Gastroesophageal sphincter (tissue), 4 donors: ENCODE data around the gene SSTR3. TPM values are rescaled to one million over a fixed set of nuclear protein-coding genes. Genes with fewer than 3 reads are reported as not detected.

ENCODE experiments used
- ATAC-seq: fragments of 150-250 bp; one replicate; pipeline ENCODE4 v1.9.1; 2016; ENCODE audit warnings: mild to moderate bottlenecking, moderate library complexity
- H3K27ac ChIP-seq, 4 donors: fragments of 200-600 bp; sonication (generic) in 3 of 4; 1 replicate in 3 of 4; 2 replicates in 1 of 4; pipeline ENCODE4 v1.5.1; 2016 to 2019
- H3K27me3 ChIP-seq: fragments of 200-600 bp; sonication (generic); one replicate; pipeline ENCODE4 v1.5.1; 2019
- H3K36me3 ChIP-seq, 2 donors: fragments of 200-600 bp; sonication (generic); one replicate each; pipeline ENCODE4 v1.5.1; 2019; ENCODE audit warnings: control low read depth in 1 of 2
- H3K4me1 ChIP-seq, 3 donors: fragments of 200-600 bp; sonication (generic); 1 replicate in 2 of 3; 2 replicates in 1 of 3; pipeline ENCODE4 v1.5.1; 2016 to 2019; ENCODE audit warnings: control low read depth in 2 of 3
- H3K4me3 ChIP-seq, 2 donors: fragments of 200-600 bp; sonication (generic); one replicate each; pipeline ENCODE4 v1.5.1; 2019; ENCODE audit warnings: mild to moderate bottlenecking in 1 of 2, moderate library complexity in 1 of 2
- H3K9me3 ChIP-seq, 3 donors: fragments of 200-600 bp; sonication (generic); one replicate each; pipeline ENCODE4 v1.5.1; 2017 to 2019; ENCODE audit warnings: control low read depth in 2 of 3
- EP300 ChIP-seq: sonication (generic); formaldehyde crosslinking; IDR thresholded peaks from one replicate; pipeline ENCODE4 v1.6.1; 2017; ENCODE audit warnings: antibody characterized with exemption, mild to moderate bottlenecking
- POLR2A ChIP-seq, 2 donors: fragments of 450-650 bp; IDR thresholded peaks; one replicate each; pipeline ENCODE4 v1.6.1; 2017; ENCODE audit warnings: antibody characterized with exemption in 2 of 2, mild to moderate bottlenecking in 2 of 2, moderate library complexity in 1 of 2
- POLR2AphosphoS5 ChIP-seq: sonication (generic); formaldehyde crosslinking; IDR thresholded peaks from one replicate; pipeline ENCODE4 v1.6.1; 2017; ENCODE audit warnings: antibody characterized with exemption
- WGBS, 2 donors: methylation state at CpG; one replicate each; pipeline ENCODE4 v1.1.5; 2018; ENCODE audit warnings: low coverage in 1 of 2; 5-methylcytosine and 5-hydroxymethylcytosine counted together
- total RNA-seq, 4 donors: library from RNA; depleted of rRNA; stranded (reverse); fragments of >200 nt; gene quantifications; one replicate each; pipeline ENCODE4 v1.1.0, GENCODE V29; 2016
- TF ChIP-seq, protein P1 (sequence below), 4 experiments: fragments of 200-600 bp in 2 of 4; fragments of 450-650 bp in 2 of 4; sonication (generic) in 1 of 4; IDR thresholded peaks; one replicate each; pipeline ENCODE4 v1.5.1; 2017 to 2019; ENCODE audit warnings: antibody characterized with exemption in 4 of 4, mild to moderate bottlenecking in 2 of 4, moderate library complexity in 2 of 4

Gene SSTR3
- total RNA-seq, 4 donors from 2014 or later: not detected

DNA sequence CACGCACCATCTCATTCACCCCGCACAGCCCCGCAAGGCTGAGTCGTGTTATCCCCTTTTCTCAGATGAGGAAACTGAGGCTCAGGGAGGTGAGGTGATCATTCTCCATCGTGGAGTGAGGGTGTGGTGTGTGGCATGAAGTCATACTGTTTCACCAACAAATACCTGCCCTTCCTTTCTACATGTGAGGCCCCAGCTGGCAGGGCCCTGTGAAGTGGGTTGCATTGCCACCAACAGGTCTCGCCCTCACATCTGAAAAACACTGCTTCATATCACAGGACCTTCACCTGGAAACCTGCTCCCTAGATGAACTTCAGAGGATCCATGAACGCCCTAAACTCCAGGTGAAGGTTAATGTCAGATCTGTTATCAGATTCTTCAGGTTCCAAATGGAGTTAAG is 4.3 kb downstream of the SSTR3 start:
- Histone ChIP-seq H3K36me3 (no peaks in the 10 kb centered on the region), H3K4me1 (peaks cover 0 to 4% (median 0%) of the 10 kb centered on the region in 3 donors), H3K27ac (no peak overlapping the region), H3K27me3 (peaks cover 28% of the 10 kb centered on the region), H3K9me3 (no peaks in the 10 kb centered on the region), H3K4me3 (no peak overlapping the region)
- TF ChIP-seq POLR2AphosphoS5 (no peak), POLR2A (IDR thresholded peaks at IDR 0.05) (no peak), EP300 (no peak)
- TF ChIP-seq, protein P1, sequence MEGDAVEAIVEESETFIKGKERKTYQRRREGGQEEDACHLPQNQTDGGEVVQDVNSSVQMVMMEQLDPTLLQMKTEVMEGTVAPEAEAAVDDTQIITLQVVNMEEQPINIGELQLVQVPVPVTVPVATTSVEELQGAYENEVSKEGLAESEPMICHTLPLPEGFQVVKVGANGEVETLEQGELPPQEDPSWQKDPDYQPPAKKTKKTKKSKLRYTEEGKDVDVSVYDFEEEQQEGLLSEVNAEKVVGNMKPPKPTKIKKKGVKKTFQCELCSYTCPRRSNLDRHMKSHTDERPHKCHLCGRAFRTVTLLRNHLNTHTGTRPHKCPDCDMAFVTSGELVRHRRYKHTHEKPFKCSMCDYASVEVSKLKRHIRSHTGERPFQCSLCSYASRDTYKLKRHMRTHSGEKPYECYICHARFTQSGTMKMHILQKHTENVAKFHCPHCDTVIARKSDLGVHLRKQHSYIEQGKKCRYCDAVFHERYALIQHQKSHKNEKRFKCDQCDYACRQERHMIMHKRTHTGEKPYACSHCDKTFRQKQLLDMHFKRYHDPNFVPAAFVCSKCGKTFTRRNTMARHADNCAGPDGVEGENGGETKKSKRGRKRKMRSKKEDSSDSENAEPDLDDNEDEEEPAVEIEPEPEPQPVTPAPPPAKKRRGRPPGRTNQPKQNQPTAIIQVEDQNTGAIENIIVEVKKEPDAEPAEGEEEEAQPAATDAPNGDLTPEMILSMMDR (IDR thresholded peaks at IDR 0.05): no peak
- 90 to 92% methylated on average over 2 of the region's 7 CpGs for WGBS, 2 donors
- no peak for ATAC-seq

DNA sequence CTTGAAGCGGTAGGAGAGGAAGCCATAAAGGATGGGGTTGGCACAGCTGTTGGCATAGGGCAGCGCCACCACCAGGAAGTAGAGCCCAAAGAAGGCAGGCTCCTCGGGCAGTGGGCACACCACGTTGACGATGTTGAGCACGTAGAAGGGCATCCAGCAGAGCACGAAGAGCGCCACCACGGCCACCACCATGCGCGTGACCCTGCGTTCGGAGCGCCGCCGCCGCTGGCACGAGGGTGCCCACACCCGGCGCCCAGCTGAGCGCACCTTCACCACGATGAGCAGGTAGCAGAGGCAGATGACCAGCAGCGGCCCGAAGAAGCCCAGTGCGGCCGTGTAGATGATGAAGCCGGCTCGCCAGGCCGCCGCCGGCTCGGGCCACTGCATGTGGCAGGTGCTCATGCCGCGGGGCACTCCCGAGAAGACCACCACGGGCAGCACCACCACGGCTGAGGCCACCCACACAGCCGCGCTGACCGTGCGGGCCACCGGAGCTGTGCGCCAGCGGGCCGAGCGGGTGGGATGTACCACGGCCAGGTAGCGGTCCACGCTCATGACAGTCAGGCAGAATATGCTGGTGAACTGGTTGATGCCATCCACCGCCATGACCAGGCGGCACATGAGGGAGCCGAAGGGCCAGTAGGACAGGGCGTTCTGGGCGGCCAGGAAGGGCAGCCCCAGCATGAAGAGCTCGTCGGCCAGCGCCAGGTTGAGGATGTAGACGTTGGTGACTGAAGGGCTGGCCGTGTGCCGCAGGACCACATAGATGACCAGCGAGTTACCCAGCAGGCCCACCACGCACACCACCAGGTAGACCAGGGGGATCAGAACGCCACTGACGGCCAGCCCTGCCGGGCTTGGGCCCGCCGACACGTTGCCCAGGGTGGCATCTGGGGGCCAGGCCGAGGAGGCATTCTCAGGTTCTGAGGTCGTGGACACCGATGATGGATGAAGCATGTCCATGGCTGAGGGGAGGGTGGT is 5.1 kb downstream of the SSTR3 start:
- WGBS, 2 donors: 90 to 91% methylated on average over 13 of the region's 71 CpGs
- no peaks in the 10 kb centered on the region for H3K4me1 ChIP-seq
- no peaks in the 10 kb centered on the region for H3K36me3 ChIP-seq
- H3K27me3 ChIP-seq: peaks cover 21% of the 10 kb centered on the region
- ATAC-seq: no peak
- no peaks in the 10 kb centered on the region for H3K9me3 ChIP-seq
- H3K4me3 ChIP-seq: no peak overlapping the region
- no peak overlapping the region for H3K27ac ChIP-seq
- TF ChIP-seq, protein P1 (IDR thresholded peaks at IDR 0.05): no peak
- TF ChIP-seq EP300: no peak
- TF ChIP-seq POLR2A (IDR thresholded peaks at IDR 0.05): no peak
- no peak for TF ChIP-seq POLR2AphosphoS5

- H3K4me3 ChIP-seq: no peak overlapping the region
- H3K27me3 ChIP-seq: peaks cover 13% of the 10 kb centered on the region
- no peaks in the 10 kb centered on the region for H3K9me3 ChIP-seq
- ATAC-seq: no peak
- 100% methylated on average over 1 of the region's 16 CpGs; no CpG with 5 or more reads in 1 of the 2 donors for WGBS, 2 donors
- H3K36me3 ChIP-seq: no peaks in the 10 kb centered on the region
- no peaks in the 10 kb centered on the region for H3K4me1 ChIP-seq
- no peak overlapping the region for H3K27ac ChIP-seq
- TF ChIP-seq, protein P1 (IDR thresholded peaks at IDR 0.05): no peak
- TF ChIP-seq POLR2A (IDR thresholded peaks at IDR 0.05): no peak
- no peak for TF ChIP-seq POLR2AphosphoS5
- no peak for TF ChIP-seq EP300
These were observed 6.0 kb downstream of the SSTR3 start for GRCh38 chr22:37206118-37206840.

DNA sequence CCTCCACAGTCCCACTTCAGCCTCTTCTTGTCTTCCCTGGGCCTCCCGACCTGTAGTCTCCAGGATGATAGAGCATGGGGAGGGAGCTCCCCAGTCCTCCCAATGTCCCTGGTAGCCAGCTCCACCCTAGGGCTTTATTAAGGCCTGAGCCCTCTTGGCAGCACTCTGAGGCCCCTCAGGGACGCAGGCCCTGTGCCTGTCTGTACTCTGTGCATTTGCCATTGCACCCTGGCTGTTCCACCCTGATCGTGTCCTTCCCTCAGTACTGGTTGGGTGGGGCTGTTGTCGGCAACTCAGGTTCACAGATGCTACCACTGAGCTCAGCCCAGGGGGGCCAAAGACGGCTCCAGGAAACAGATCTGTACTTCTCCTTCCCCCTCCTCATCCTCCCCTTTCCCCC is 7.2 kb downstream of the SSTR3 start:
- H3K27ac ChIP-seq: no peak overlapping the region
- WGBS, 2 donors: 90% methylated on average over 3 of the region's 5 CpGs; no CpG with 5 or more reads in 1 of the 2 donors
- H3K4me3 ChIP-seq: no peak overlapping the region
- H3K4me1 ChIP-seq: peaks cover 0 to under 1% (median 0%) of the 10 kb centered on the region in 3 donors
- no peaks in the 10 kb centered on the region for H3K9me3 ChIP-seq
- H3K27me3 ChIP-seq: peaks cover under 1% of the 10 kb centered on the region
- TF ChIP-seq POLR2AphosphoS5 (no peak), EP300 (no peak), POLR2A (IDR thresholded peaks at IDR 0.05) (no peak)
- TF ChIP-seq, protein P1 (IDR thresholded peaks at IDR 0.05): no peak
- no peak for ATAC-seq
- H3K36me3 ChIP-seq: no peaks in the 10 kb centered on the region
